HUES64 (cell line): ENCODE results near the gene DSP.

ENCODE experiments used
- H3K27ac ChIP-seq: 2 replicates; pipeline ENCODE4 v1.7.0; 2013; ENCODE audit warnings: low read depth, low read length, inconsistent platforms
- H3K27me3 ChIP-seq: 2 replicates; pipeline ENCODE4 v1.6.1; 2013; ENCODE audit warnings: mild to moderate bottlenecking, low read length; ENCODE audit not compliant: insufficient read depth
- H3K36me3 ChIP-seq: 2 replicates; pipeline ENCODE4 v1.6.1; 2013; ENCODE audit warnings: mild to moderate bottlenecking, low read length; ENCODE audit not compliant: insufficient read depth
- H3K4me1 ChIP-seq: 2 replicates; pipeline ENCODE4 v1.6.1; 2013; ENCODE audit warnings: mild to moderate bottlenecking, low read length, moderate library complexity; ENCODE audit not compliant: insufficient read depth
- H3K4me3 ChIP-seq: 2 replicates; pipeline ENCODE4 v1.5.1; 2013; ENCODE audit warnings: mild to moderate bottlenecking, low read length, moderate library complexity
- H3K9ac ChIP-seq: 2 replicates; pipeline ENCODE4 v1.6.1; 2013; ENCODE audit warnings: mild to moderate bottlenecking, low read depth, low read length
- H3K9me3 ChIP-seq: 2 replicates; pipeline ENCODE4 v1.6.1; 2013; ENCODE audit warnings: low read depth, low read length; ENCODE audit not compliant: insufficient read depth
- WGBS: fragments of 150-250, 120-280 bp; methylation state at CpG from one replicate; pipeline ENCODE4 v1.1.7; 2013; ENCODE audit warnings: missing lambda C conversion rate; 5-methylcytosine and 5-hydroxymethylcytosine counted together

The DSP gene

GRCh38 chr6:7512320-7512719 lies 29.2 kb upstream of the DSP start:
- Histone ChIP-seq H3K9ac (no peak overlapping the region), H3K27me3 (no peaks in the 10 kb centered on the region), H3K4me3 (no peak overlapping the region), H3K36me3 (no peaks in the 10 kb centered on the region), H3K9me3 (no peaks in the 10 kb centered on the region), H3K4me1 (no peaks in the 10 kb centered on the region), H3K27ac (no peak overlapping the region)
- WGBS, result 94% methylated on average over 2 of the region's 2 CpGs

- 93% methylated on average over 5 of the region's 5 CpGs for WGBS
Measured at GRCh38 chr6:7513529-7513928, 27.9 kb upstream of the DSP start.

GRCh38 chr6:7515363-7515762 lies 26.1 kb upstream of the DSP start:
- Histone ChIP-seq H3K4me1 (peaks cover 6% of the 10 kb centered on the region; the same call in 1 of the 2 replicates), H3K9ac (no peak overlapping the region), H3K27me3 (no peaks in the 10 kb centered on the region), H3K9me3 (no peaks in the 10 kb centered on the region), H3K27ac (no peak overlapping the region), H3K4me3 (no peak overlapping the region), H3K36me3 (no peaks in the 10 kb centered on the region)
- WGBS, result 45% methylated on average over 2 of the region's 2 CpGs

More at GRCh38 chr6:7513529-7513928, 27.9 kb upstream of the DSP start:
- Histone ChIP-seq H3K27ac (no peak overlapping the region), H3K9me3 (no peaks in the 10 kb centered on the region), H3K27me3 (no peaks in the 10 kb centered on the region), H3K4me1 (no peaks in the 10 kb centered on the region), H3K4me3 (no peak overlapping the region), H3K36me3 (no peaks in the 10 kb centered on the region), H3K9ac (no peak overlapping the region)

- Histone ChIP-seq H3K9me3 (no peaks in the 10 kb centered on the region), H3K4me3 (no peak overlapping the region), H3K27ac (no peak overlapping the region), H3K27me3 (no peaks in the 10 kb centered on the region), H3K4me1 (peaks cover 7% of the 10 kb centered on the region; the same call in 1 of the 2 replicates), H3K36me3 (no peaks in the 10 kb centered on the region), H3K9ac (no peak overlapping the region)
- 96% methylated on average over 6 of the region's 8 CpGs for WGBS
Measured at GRCh38 chr6:7518877-7519276, 22.6 kb upstream of the DSP start.

GRCh38 chr6:7522873-7523272 lies 18.6 kb upstream of the DSP start:
- no peak overlapping the region for H3K9ac ChIP-seq
- H3K4me3 ChIP-seq, result no peak overlapping the region
- H3K36me3 ChIP-seq, result no peaks in the 10 kb centered on the region
- no peaks in the 10 kb centered on the region for H3K27me3 ChIP-seq
- no peak overlapping the region for H3K27ac ChIP-seq
- H3K9me3 ChIP-seq, result no peaks in the 10 kb centered on the region
- peaks cover 10% of the 10 kb centered on the region; the same call in 1 of the 2 replicates for H3K4me1 ChIP-seq

- 76% methylated on average over 2 of the region's 2 CpGs for WGBS
- H3K36me3 ChIP-seq, result no peaks in the 10 kb centered on the region
- no peaks in the 10 kb centered on the region for H3K27me3 ChIP-seq
- H3K9ac ChIP-seq, result no peak overlapping the region
- H3K4me3 ChIP-seq, result no peak overlapping the region
- no peak overlapping the region for H3K27ac ChIP-seq
- peaks cover 8% of the 10 kb centered on the region; the same call in 1 of the 2 replicates for H3K4me1 ChIP-seq
- H3K9me3 ChIP-seq, result no peaks in the 10 kb centered on the region
Measured at GRCh38 chr6:7523922-7524321, 17.5 kb upstream of the DSP start.

- H3K36me3 ChIP-seq, result no peaks in the 10 kb centered on the region
- WGBS, result 58% methylated on average over 11 of the region's 11 CpGs
- no peak overlapping the region for H3K9ac ChIP-seq
- no peak overlapping the region for H3K27ac ChIP-seq
- no peak overlapping the region for H3K4me3 ChIP-seq
- H3K27me3 ChIP-seq, result no peaks in the 10 kb centered on the region
- no peaks in the 10 kb centered on the region for H3K9me3 ChIP-seq
- H3K4me1 ChIP-seq, result peaks cover 6% of the 10 kb centered on the region; the same call in 1 of the 2 replicates
Measured at GRCh38 chr6:7526755-7527154, 14.7 kb upstream of the DSP start.

GRCh38 chr6:7528565-7528964 lies 12.9 kb upstream of the DSP start:
- H3K9ac ChIP-seq, result no peak overlapping the region
- no peaks in the 10 kb centered on the region for H3K27me3 ChIP-seq
- no peaks in the 10 kb centered on the region for H3K36me3 ChIP-seq
- no peaks in the 10 kb centered on the region for H3K9me3 ChIP-seq
- H3K4me3 ChIP-seq, result no peak overlapping the region
- H3K27ac ChIP-seq, result no peak overlapping the region
- WGBS, result 94% methylated on average over 4 of the region's 5 CpGs
- H3K4me1 ChIP-seq, result peaks cover 18% of the 10 kb centered on the region

GRCh38 chr6:7529141-7529540 lies 12.3 kb upstream of the DSP start:
- Histone ChIP-seq H3K4me3 (no peak overlapping the region), H3K36me3 (no peaks in the 10 kb centered on the region), H3K9me3 (no peaks in the 10 kb centered on the region), H3K27me3 (no peaks in the 10 kb centered on the region), H3K4me1 (peaks cover 14% of the 10 kb centered on the region), H3K27ac (no peak overlapping the region), H3K9ac (no peak overlapping the region)
- 86% methylated on average over 6 of the region's 6 CpGs for WGBS

GRCh38 chr6:7532232-7532631 lies 9.2 kb upstream of the DSP start:
- peak overlapping the region; percentile 20 for H3K4me3 ChIP-seq

GRCh38 chr6:7532821-7533220 lies 8.7 kb upstream of the DSP start:
- peak overlapping the region; percentile 20; the same call in 1 of the 2 replicates for H3K4me3 ChIP-seq
- H3K4me1 ChIP-seq, result peaks cover 14% of the 10 kb centered on the region
- H3K9me3 ChIP-seq, result no peaks in the 10 kb centered on the region
- H3K36me3 ChIP-seq, result no peaks in the 10 kb centered on the region
- H3K27me3 ChIP-seq, result peaks cover 2% of the 10 kb centered on the region; the same call in 1 of the 2 replicates
- 47% methylated on average over 8 of the region's 8 CpGs for WGBS
- no peak overlapping the region for H3K9ac ChIP-seq
- no peak overlapping the region for H3K27ac ChIP-seq

More at GRCh38 chr6:7532232-7532631, 9.2 kb upstream of the DSP start:
- 74% methylated on average over 6 of the region's 6 CpGs for WGBS
- no peak overlapping the region for H3K9ac ChIP-seq
- H3K36me3 ChIP-seq, result no peaks in the 10 kb centered on the region
- H3K4me1 ChIP-seq, result peaks cover 14% of the 10 kb centered on the region
- no peaks in the 10 kb centered on the region for H3K9me3 ChIP-seq
- H3K27ac ChIP-seq, result no peak overlapping the region
- no peaks in the 10 kb centered on the region for H3K27me3 ChIP-seq

GRCh38 chr6:7534192-7534591 lies 7.3 kb upstream of the DSP start:
- Histone ChIP-seq H3K4me3 (no peak overlapping the region), H3K27ac (no peak overlapping the region), H3K4me1 (peaks cover 14% of the 10 kb centered on the region), H3K9ac (no peak overlapping the region), H3K36me3 (no peaks in the 10 kb centered on the region), H3K9me3 (no peaks in the 10 kb centered on the region), H3K27me3 (peaks cover 14% of the 10 kb centered on the region)
- WGBS, result 92% methylated on average over 5 of the region's 5 CpGs
